ENCODE results near the gene GPR176. TPM values are rescaled to one million over a fixed set of nuclear protein-coding genes. Genes with fewer than 3 reads are reported as not detected.

Gene GPR176
- polyA plus RNA-seq, 1 of the 3 experiments (the other 2 are of a cell fraction): 21.9 TPM

DNA sequence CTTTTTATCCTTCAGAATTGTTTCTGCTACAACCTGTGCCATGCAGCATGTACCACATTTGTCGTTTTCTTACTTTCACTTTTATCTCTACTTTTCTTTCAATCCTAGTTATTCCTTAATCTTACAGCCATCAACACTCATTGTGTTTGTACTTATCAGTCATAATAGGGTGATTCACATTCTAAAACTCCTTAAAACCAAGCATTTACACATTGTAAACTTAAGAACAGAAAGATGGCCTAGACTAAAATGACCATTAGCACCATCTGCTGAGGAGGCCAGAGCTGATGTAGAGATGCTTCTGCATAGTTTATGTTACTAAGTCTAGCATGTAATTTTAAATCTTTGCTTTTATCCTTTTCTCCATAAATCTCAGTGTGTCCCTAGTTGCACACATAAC, 39.3 kb upstream of the GPR176 start:
- Histone ChIP-seq H4K20me1 (ENCODE audit: insufficient read depth) (no peaks in the 10 kb centered on the region), H3K36me3 (replicated peaks in 1 of 2; ENCODE audit: control insufficient read depth in 1 of 2, insufficient read depth in 2 of 2, low read length in 1 of 2) (peaks cover 79 to 81% of the 10 kb centered on the region in 2 experiments), H3K4me3 (ENCODE audit: low read depth in 2 of 2, low read length in 1 of 2) (no peak overlapping the region), H3K79me2 (ENCODE audit: insufficient read depth) (no peaks in the 10 kb centered on the region), H3K4me1 (ENCODE audit: control insufficient read depth in 1 of 2, insufficient read depth in 2 of 2, low read depth in 1 of 2, low read length in 1 of 2) (no peaks in the 10 kb centered on the region), H3K27me3 (ENCODE audit: insufficient read depth) (no peaks in the 10 kb centered on the region), H3K27ac (ENCODE audit: low read depth in 2 of 2, low read length in 1 of 2) (no peak overlapping the region), H3K9ac (no peak overlapping the region), H3K9me3 (no peaks in the 10 kb centered on the region), H3K9me2 (no peaks in the 10 kb centered on the region), H3F3A (replicated peaks; ENCODE audit: insufficient read depth) (no peaks in the 10 kb centered on the region), H3K4me2 (no peak overlapping the region), H2AFZ (ENCODE audit: low read depth) (no peak overlapping the region)
- ChIA-PET POLR2A (no interaction called here), CTCF (no interaction called here)
- no peak for DNase-seq
- TF ChIP-seq FOXM1 (IDR thresholded peaks at IDR 0.05; ENCODE audit: low read depth): no peak
- no peak for TF ChIP-seq RAD21 (IDR thresholded peaks at IDR 0.05; ENCODE audit: low read length)
- no peak for TF ChIP-seq EP300 (IDR thresholded peaks at IDR 0.05; ENCODE audit: borderline replicate concordance in 1 of 2, low read depth in 1 of 2, low read length in 1 of 2)
- TF ChIP-seq FOSL2 (IDR thresholded peaks at IDR 0.05; ENCODE audit: borderline replicate concordance, low read depth): no peak
- no peak for TF ChIP-seq TAF1 (IDR thresholded peaks at IDR 0.05; ENCODE audit: borderline replicate concordance, low read depth, low read length)
- TF ChIP-seq TEAD4 (IDR thresholded peaks at IDR 0.05; ENCODE audit: borderline replicate concordance, insufficient read depth): no peak
- TF ChIP-seq RFX5 (IDR thresholded peaks at IDR 0.05; ENCODE audit: low read length): no peak
- no peak for TF ChIP-seq YY1 (IDR thresholded peaks at IDR 0.05; ENCODE audit: low read depth)
- no peak for TF ChIP-seq MEF2A (IDR thresholded peaks at IDR 0.05; ENCODE audit: borderline replicate concordance, low read depth)
- no peak for TF ChIP-seq NRF1 (IDR thresholded peaks at IDR 0.05; ENCODE audit: low read depth, low read length)
- no peak for TF ChIP-seq SIN3A (IDR thresholded peaks at IDR 0.05; ENCODE audit: borderline replicate concordance, low read depth, low read length)
- TF ChIP-seq, protein P1, sequence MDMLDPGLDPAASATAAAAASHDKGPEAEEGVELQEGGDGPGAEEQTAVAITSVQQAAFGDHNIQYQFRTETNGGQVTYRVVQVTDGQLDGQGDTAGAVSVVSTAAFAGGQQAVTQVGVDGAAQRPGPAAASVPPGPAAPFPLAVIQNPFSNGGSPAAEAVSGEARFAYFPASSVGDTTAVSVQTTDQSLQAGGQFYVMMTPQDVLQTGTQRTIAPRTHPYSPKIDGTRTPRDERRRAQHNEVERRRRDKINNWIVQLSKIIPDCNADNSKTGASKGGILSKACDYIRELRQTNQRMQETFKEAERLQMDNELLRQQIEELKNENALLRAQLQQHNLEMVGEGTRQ (IDR thresholded peaks at IDR 0.05; ENCODE audit: borderline replicate concordance, low read depth, low read length): no peak
- TF ChIP-seq TCF12 (IDR thresholded peaks at IDR 0.05): no peak
- WGBS (ENCODE audit: low lambda C conversion rate): 92% methylated on average over 1 of the region's 1 CpG

DNA sequence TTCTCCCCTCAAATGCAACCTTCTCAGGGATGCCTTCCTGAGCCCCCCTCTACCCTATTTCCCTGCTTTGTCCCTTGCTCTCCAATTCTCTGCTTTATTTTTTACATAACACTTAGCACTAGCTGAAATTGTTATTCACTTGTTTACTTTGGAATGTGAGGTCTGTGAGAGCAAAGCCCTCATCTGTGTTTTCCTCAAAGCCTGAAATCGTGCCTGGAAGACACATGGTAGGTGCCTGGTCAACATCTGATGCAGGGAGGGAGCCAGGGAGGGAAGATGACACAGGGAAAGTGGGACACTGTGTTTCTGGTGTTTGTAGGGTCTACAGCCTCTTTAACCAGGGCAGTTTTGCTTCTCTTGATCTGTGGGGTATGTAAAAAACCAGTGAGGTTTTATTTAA, 37.4 kb upstream of the GPR176 start:
- H2AFZ ChIP-seq (ENCODE audit: low read depth): no peak overlapping the region
- DNase-seq: no peak
- H3K36me3 ChIP-seq (replicated peaks in 1 of 2; ENCODE audit: control insufficient read depth in 1 of 2, insufficient read depth in 2 of 2, low read length in 1 of 2): peaks cover 72 to 80% of the 10 kb centered on the region in 2 experiments
- POLR2A ChIA-PET: no interaction called here
- H3K27ac ChIP-seq (ENCODE audit: low read depth in 2 of 2, low read length in 1 of 2): no peak overlapping the region
- TF ChIP-seq ELF1 (IDR thresholded peaks at IDR 0.05) (no peak), SMC3 (IDR thresholded peaks at IDR 0.05; ENCODE audit: low read depth, low read length) (no peak), FOXJ3 (CRISPR knock-in tag; IDR thresholded peaks at IDR 0.05) (no peak), TEAD4 (IDR thresholded peaks at IDR 0.05; ENCODE audit: borderline replicate concordance, insufficient read depth) (no peak), RFX5 (IDR thresholded peaks at IDR 0.05; ENCODE audit: low read length) (no peak), MEF2A (IDR thresholded peaks at IDR 0.05; ENCODE audit: borderline replicate concordance, low read depth) (no peak), GATA2 (CRISPR knock-in tag; IDR thresholded peaks at IDR 0.05) (no peak), MXI1 (IDR thresholded peaks at IDR 0.05; ENCODE audit: low read depth, low read length) (no peak), NFIC (IDR thresholded peaks at IDR 0.05; ENCODE audit: borderline replicate concordance) (no peak), RAD21 (IDR thresholded peaks at IDR 0.05; ENCODE audit: low read length) (no peak), RXRA (IDR thresholded peaks at IDR 0.05; ENCODE audit: borderline replicate concordance, low read depth) (no peak)
- TF ChIP-seq, protein P2, sequence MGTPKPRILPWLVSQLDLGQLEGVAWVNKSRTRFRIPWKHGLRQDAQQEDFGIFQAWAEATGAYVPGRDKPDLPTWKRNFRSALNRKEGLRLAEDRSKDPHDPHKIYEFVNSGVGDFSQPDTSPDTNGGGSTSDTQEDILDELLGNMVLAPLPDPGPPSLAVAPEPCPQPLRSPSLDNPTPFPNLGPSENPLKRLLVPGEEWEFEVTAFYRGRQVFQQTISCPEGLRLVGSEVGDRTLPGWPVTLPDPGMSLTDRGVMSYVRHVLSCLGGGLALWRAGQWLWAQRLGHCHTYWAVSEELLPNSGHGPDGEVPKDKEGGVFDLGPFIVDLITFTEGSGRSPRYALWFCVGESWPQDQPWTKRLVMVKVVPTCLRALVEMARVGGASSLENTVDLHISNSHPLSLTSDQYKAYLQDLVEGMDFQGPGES (IDR thresholded peaks at IDR 0.05; ENCODE audit: low read depth, low read length): no peak
- TF ChIP-seq, protein P3, sequence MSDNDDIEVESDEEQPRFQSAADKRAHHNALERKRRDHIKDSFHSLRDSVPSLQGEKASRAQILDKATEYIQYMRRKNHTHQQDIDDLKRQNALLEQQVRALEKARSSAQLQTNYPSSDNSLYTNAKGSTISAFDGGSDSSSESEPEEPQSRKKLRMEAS (IDR thresholded peaks at IDR 0.05; ENCODE audit: low read depth): no peak
- TF ChIP-seq, protein P4, sequence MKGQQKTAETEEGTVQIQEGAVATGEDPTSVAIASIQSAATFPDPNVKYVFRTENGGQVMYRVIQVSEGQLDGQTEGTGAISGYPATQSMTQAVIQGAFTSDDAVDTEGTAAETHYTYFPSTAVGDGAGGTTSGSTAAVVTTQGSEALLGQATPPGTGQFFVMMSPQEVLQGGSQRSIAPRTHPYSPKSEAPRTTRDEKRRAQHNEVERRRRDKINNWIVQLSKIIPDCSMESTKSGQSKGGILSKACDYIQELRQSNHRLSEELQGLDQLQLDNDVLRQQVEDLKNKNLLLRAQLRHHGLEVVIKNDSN (IDR thresholded peaks at IDR 0.05; ENCODE audit: borderline replicate concordance, low read depth): no peak
- TF ChIP-seq, protein P5, sequence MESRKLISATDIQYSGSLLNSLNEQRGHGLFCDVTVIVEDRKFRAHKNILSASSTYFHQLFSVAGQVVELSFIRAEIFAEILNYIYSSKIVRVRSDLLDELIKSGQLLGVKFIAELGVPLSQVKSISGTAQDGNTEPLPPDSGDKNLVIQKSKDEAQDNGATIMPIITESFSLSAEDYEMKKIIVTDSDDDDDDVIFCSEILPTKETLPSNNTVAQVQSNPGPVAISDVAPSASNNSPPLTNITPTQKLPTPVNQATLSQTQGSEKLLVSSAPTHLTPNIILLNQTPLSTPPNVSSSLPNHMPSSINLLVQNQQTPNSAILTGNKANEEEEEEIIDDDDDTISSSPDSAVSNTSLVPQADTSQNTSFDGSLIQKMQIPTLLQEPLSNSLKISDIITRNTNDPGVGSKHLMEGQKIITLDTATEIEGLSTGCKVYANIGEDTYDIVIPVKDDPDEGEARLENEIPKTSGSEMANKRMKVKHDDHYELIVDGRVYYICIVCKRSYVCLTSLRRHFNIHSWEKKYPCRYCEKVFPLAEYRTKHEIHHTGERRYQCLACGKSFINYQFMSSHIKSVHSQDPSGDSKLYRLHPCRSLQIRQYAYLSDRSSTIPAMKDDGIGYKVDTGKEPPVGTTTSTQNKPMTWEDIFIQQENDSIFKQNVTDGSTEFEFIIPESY (IDR thresholded peaks at IDR 0.05; ENCODE audit: borderline replicate concordance, low read depth): no peak
- H4K20me1 ChIP-seq (ENCODE audit: insufficient read depth): no peaks in the 10 kb centered on the region
- CTCF ChIA-PET: interaction anchor here (1.5 kb wide), 1 partner anchor 50 kb away, joined by 4 read pairs; no protein-coding TSS in a partner anchor
- no peaks in the 10 kb centered on the region for H3K27me3 ChIP-seq (ENCODE audit: insufficient read depth)
- H3K9me2 ChIP-seq: no peaks in the 10 kb centered on the region
- WGBS (ENCODE audit: low lambda C conversion rate): 89% methylated on average over 1 of the region's 1 CpG
- H3K9ac ChIP-seq: no peak overlapping the region
- no peak overlapping the region for H3K4me2 ChIP-seq
- H3F3A ChIP-seq (replicated peaks; ENCODE audit: insufficient read depth): no peaks in the 10 kb centered on the region
- no peaks in the 10 kb centered on the region for H3K79me2 ChIP-seq (ENCODE audit: insufficient read depth)
- H3K4me3 ChIP-seq (ENCODE audit: low read depth in 2 of 2, low read length in 1 of 2): no peak overlapping the region
- H3K4me1 ChIP-seq (ENCODE audit: control insufficient read depth in 1 of 2, insufficient read depth in 2 of 2, low read depth in 1 of 2, low read length in 1 of 2): no peaks in the 10 kb centered on the region
- no peaks in the 10 kb centered on the region for H3K9me3 ChIP-seq

Data from SK-N-SH (cell line).